Measurements from ENCODE around the gene ARHGAP15.

DNA sequence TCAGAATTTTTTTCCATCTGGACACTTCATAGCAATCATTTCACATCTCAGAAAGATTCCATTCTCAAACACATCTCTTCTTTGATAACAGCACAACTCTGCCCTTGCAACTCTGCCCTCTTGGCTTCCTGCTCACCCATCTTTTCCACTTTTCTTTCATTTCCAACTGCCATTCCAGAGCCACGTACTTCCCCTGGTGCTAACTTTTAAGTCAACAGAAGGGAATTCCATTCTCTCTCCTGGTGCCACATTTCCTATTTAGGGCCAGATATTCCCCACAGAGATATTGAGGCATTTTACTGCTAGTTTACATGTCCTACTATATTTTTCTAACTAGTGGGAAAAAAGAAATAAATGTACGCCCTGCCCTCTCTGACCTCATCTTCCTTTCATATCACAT, 590.2 kb downstream of the ARHGAP15 start:
- TF ChIP-seq EZH2 (IDR thresholded peaks at IDR 0.05; ENCODE audit: insufficient read depth, poor library complexity, severe bottlenecking) = no peak
- TF ChIP-seq EZH2phosphoT487 (IDR thresholded peaks at IDR 0.05; ENCODE audit: insufficient read depth, low read depth) = no peak
